TTC549 (cell line): ENCODE measurements around the gene ULK4.
"Not testable (repeated sequence)": the region's sequence is repeated elsewhere in the genome, so short reads cannot be mapped to it uniquely, and the experiment has no call there.

Source experiments
- FAIRE-seq: peaks from 2 replicates; lab custom pipeline; 2012; peaks lifted over from hg19 to GRCh38; lab: Jason Lieb, UNC

Gene ULK4

GRCh38 chr3:41684797-41685735 lies 276.8 kb downstream of the ULK4 start:
- FAIRE-seq = no peak

- FAIRE-seq = no peak
These were observed 278.1 kb downstream of the ULK4 start for GRCh38 chr3:41683666-41684350.

DNA sequence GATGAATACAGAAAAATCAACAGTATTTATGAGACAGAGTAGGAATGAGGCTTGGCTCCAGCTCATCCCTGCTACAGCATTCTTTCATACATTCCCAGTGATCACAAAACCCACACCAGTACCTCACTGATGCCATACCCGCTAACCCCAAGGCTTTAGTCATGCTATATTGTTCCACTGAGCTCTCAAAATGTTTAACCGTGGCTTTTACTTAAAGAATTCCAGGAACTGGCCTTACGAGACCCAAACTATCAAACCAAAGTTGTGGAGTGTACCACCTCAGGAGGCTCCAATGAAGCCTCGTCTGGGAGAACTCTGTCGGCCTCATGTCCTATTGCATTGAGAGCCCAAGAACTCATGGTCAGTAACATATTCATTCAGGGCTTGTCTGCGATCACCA lies 278.9 kb downstream of the ULK4 start:
- no peak for FAIRE-seq

DNA sequence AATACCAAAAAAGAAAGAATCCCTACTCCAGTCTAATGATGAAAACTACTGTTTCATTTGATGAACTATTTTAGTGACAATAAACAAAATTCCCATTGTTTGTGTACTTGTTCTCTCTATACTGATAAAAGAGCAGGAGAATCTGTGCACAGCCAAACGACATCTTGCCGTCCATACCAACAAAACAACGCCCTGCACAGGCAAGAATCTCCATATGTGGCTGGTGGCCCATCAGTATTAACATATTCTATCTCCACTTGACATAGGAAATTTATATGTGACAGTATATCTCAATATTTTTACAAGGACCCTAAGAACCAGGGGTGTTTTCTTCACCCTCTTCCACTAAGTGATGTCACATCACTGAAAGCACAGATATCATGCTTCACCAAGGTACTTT lies 279.5 kb downstream of the ULK4 start:
- no peak for FAIRE-seq

DNA sequence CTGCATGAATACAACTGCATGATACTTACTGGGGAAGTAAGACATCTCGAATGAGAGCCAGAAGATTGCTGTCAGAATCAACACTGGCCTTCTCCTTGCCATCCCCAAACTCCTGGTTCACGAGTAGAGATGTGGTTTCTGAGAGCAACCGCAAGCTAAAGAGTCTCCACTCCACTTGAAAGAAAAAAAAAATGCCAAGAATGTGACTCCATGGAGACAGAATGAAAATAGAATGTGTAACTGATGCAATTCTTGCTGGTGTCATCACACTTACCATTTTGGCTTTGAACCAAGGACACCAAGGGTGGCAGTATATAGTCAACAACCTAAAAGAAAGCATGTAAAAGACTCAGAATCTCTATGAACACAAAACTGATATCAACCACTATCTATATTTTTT lies 280.4 kb downstream of the ULK4 start:
- FAIRE-seq = no peak

DNA sequence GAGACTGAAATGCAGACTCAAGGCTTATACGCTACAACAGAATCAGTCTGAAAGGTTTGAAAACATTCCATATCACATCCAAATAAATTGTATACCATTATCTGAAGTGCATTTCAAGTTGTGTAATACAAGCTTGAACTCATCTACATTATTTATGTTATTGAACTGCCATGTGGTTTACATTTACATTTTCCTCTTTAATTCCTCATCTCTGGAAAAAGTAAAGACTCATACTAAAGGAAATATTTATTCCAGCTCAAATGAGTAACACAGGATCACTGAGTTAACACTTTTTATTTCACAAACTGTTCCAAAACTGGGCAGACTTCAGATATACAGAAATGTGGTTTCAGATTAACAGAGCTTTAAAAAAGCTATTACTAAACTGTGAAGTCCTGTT lies 282.5 kb downstream of the ULK4 start:
- FAIRE-seq = no peak

- not testable (repeated sequence) for FAIRE-seq
These were observed 286.8 kb downstream of the ULK4 start for GRCh38 chr3:41675102-41675501.

DNA sequence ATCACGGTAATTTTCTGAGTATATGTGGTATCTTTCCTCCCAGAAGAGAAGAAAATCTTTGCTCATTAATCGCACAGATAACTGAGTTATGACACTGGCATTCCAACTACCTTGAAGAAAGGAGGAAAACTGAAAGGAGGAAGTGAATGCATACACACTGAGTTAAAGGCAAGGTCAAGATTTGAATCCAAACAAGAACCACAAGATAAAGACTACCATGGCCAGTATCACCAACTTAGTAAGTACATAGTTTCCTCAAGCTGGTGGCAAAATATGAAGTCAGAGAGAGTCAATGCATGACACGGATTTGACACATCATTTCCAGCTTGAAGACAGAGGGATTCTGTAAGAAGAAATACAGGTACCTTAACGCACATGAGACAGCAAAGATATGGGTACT lies 287.5 kb downstream of the ULK4 start:
- no peak for FAIRE-seq

DNA sequence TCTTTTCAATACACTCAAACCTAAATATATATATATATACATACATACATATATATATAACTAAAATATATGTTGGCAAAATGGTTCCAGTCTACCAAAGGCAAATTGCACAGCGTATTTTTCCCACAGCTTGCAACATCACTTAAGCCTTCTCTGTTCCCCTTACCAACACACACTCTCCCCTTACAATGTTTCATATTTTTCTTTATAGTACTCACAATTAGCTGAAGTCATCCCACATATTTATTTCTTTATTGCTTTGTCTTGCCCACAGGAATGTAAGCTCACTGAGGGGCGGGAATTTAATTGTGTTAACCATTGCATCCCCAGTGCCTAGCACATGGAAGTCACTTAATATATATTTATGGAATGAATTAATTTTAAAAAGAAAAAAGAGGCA lies 288.3 kb downstream of the ULK4 start:
- FAIRE-seq = no peak

GRCh38 chr3:41668379-41668778 lies 293.5 kb downstream of the ULK4 start:
- no peak for FAIRE-seq

GRCh38 chr3:41662288-41662687 lies 299.6 kb downstream of the ULK4 start:
- FAIRE-seq = no peak

DNA sequence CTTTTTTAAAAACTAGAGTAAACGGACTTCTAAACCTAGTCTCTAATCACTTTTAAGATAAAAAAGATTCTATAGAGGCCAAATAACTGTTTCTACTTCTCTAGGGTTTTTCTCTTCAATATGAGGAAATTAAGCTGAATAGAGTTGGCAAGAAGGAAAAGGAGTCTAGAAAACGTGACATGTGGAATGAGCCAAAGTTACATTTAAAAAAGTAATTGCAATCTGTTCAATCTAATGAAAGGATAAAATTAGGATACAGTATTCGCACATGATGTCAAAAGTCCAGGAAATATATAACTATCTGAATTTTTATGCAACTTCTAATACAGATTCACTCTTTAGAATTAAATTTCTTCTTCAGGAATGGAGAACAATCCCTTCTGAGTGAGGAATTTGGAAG lies 300.1 kb downstream of the ULK4 start:
- FAIRE-seq = no peak

- FAIRE-seq = no peak
These were observed 301.4 kb downstream of the ULK4 start for GRCh38 chr3:41660510-41660909.

- FAIRE-seq = no peak
These were observed 308.2 kb downstream of the ULK4 start for GRCh38 chr3:41653571-41654239.

- no peak for FAIRE-seq
These were observed 309.0 kb downstream of the ULK4 start for GRCh38 chr3:41652931-41653330.

DNA sequence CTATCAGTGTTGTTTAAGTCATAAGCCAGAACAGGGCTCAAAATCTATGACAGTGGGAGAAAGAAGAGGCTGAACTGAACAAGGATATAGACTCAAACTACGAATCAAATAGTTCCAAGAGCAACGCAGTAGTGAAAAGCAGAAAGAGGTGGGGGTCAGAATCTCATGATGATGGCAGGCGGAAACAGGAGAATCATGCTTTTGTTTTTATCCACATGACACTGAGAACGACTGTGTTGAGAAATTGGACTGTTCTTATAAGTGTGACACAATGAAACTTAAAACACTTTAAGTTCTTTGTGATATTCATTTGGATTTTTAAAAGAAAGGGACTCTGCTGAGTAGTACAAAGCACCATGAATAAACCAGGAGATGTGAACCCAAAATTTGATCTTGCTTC lies 309.4 kb downstream of the ULK4 start:
- FAIRE-seq = no peak

- FAIRE-seq = no peak
These were observed 310.2 kb downstream of the ULK4 start for GRCh38 chr3:41651718-41652117.

DNA sequence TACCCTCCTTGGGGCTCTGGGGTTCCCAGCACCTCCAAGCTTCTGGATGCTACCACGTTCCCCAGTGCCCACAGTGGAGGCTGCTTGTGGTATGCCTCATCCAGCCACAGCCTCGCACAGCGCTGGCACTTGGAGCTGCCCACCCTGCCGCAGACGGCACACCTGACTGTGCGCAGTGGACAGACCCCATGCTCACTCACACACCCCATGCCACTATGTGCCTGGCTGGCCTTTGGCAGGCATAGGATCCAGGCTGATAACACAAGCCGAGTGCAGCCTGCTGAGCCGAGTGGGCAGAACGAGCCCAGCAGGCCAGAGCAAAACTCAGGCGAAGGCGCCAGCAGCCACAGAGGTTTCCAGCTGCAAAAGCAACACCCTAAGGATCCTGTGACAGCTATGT lies 311.5 kb downstream of the ULK4 start:
- FAIRE-seq = no peak

DNA sequence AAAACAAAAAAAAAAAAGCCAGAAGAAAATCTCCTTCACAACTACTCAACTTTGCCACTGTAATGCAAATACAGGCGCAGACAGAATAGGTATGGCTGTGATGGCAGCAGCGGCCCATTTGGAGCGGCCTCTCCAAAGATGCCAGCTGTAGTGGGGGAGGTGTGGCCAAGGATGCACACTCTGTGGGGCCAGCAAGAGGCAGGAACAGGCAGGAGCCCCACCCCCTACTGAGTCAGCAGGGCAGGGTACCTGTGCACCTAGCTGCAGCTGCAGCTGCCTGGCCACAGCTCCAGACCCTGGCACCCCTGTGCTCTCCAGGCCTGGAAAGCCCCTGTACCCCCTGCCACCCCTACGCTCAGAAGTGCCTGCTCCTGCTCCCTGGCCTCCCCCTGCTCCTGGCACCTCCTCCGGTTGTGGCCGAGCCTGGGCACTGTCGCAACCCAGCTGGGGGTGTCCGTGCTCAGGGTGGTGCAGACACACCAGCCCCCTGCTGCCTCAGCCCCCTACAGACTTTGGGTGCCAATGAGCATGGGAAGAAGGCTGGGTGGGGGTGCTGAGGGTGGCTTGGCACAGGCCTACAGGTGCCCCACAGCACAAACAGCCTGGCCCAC lies 312.7 kb downstream of the ULK4 start:
- FAIRE-seq = no peak

DNA sequence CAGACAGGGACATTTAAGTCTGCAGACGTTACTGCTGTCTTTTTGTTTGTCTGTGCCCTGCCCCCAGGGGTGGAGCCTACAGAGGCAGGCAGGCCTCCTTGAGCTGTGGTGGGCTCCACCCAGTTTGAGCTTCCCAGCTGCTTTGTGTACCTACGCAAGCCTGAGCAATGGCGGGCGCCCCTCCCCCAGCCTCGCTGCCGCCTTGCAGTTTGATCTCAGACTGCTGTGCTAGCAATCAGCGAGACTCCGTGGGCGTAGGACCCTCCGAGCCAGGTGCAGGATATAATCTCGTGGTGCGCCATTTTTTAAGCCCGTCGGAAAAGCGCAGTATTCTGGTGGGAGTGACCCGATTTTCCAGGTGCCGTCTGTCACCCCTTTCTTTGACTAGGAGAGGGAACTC lies 314.2 kb downstream of the ULK4 start:
- not testable (repeated sequence) for FAIRE-seq

DNA sequence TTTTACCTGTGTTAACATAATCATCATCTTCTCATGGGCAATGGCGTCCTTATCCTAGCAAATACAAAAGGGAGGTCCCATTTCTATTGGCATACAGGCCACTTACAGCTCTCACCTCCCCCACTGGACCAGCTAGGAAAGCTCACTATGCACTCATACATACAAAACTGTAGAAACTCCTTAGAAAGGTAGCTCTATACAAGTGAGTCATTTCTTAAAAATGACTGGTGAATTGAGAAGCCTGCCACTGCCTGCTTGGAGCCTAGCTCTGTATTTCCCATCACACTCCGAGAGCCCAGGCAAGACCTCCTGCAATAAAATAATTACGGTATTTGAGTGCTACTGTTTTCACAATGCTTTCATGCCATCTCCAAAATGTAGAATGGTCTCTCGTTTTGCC lies 321.8 kb downstream of the ULK4 start:
- no peak for FAIRE-seq

GRCh38 chr3:41638381-41638780 lies 323.5 kb downstream of the ULK4 start:
- FAIRE-seq = no peak

DNA sequence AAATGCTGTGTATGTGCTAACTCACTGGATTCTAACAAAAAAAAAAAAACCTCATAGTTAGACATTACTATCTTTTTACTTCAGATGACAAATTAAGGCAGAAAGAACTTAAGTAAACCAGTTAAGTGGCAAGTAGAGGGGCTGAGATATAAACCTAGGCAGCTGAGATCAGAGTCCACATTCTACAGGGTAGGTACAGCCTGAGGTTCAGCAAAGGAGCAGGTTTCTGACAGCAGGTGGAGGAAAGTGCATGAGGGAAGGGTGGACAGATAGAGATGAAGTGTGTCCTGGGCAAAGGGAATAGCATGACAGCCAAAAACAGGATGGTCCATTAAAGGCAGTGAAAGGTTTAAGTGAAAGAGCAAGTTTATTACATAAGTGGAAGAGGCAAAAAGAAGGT lies 329.2 kb downstream of the ULK4 start:
- no peak for FAIRE-seq
